Chondrocyte (in vitro differentiated cells): ENCODE data around the gene GLE1. TPM values are rescaled to one million over a fixed set of nuclear protein-coding genes. Genes with fewer than 3 reads are reported as not detected.

Source experiments
- DNase-seq: peaks from one replicate; pipeline ENCODE4 v3.0.0; 2021; ENCODE audit warnings: mixed read lengths, low spot score
- H3K27ac Mint-ChIP-seq: one replicate; pipeline ENCODE4 v1.8.0; 2021; ENCODE audit warnings: mild to moderate bottlenecking, moderate library complexity, mixed read lengths; ENCODE audit not compliant: unreplicated experiment
- H3K27me3 Mint-ChIP-seq: 2 replicates; pipeline ENCODE4 v1.8.0; 2021; ENCODE audit warnings: low read depth, mixed read lengths
- H3K36me3 Mint-ChIP-seq: 2 replicates; pipeline ENCODE4 v1.8.0; 2021; ENCODE audit warnings: low read depth, mixed read lengths
- H3K4me1 Mint-ChIP-seq: 2 replicates; pipeline ENCODE4 v1.8.0; 2021; ENCODE audit warnings: low read depth, mild to moderate bottlenecking, mixed read lengths
- H3K4me3 Mint-ChIP-seq: one replicate; pipeline ENCODE4 v1.8.0; 2021; ENCODE audit warnings: mild to moderate bottlenecking, moderate library complexity, mixed read lengths; ENCODE audit not compliant: unreplicated experiment
- H3K9me3 Mint-ChIP-seq: 2 replicates; pipeline ENCODE4 v1.8.0; 2021; ENCODE audit warnings: low read depth, mixed read lengths
- total RNA-seq: library from RNA; stranded (reverse); gene quantifications from 3 replicates; pipeline ENCODE4 v1.2.1, GENCODE V29; 2021
- TF ChIP-seq, protein P1 (sequence below): fragments of 200-600 bp; sonication (generic); IDR thresholded peaks from 2 replicates; pipeline ENCODE4 v1.5.0; 2021; ENCODE audit warnings: antibody characterized with exemption, mild to moderate bottlenecking, moderate library complexity

The GLE1 gene
- total RNA-seq, 1 donor from 2014 or later, result 12.3 TPM

DNA sequence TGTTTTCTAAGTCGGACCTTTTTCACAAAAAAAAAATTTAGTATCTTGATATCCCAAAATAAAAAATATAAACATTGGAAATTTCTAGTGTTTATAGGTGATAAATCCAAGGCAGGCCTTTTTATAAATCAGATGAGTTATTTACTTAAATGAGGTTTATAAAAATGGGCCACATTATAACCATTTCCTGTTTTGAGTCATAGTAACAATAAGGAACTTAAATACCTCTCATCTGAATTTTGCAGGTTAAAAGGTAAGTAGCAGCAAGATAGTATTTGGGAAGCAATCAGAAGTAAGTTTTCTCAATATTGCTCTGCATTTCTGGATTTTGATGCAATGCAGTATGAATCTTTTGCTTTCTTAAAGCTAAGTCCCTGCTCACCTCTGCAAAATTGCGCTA lies 51.8 kb downstream of the GLE1 start:
- no peak for DNase-seq
- no peaks in the 10 kb centered on the region for H3K9me3 Mint-ChIP-seq
- H3K27me3 Mint-ChIP-seq, result no peaks in the 10 kb centered on the region
- H3K4me3 Mint-ChIP-seq, result no peak overlapping the region
- H3K27ac Mint-ChIP-seq, result peak overlapping the region; percentile 27
- H3K4me1 Mint-ChIP-seq, result peaks cover 41% of the 10 kb centered on the region
- H3K36me3 Mint-ChIP-seq, result no peaks in the 10 kb centered on the region
- TF ChIP-seq, protein P1, sequence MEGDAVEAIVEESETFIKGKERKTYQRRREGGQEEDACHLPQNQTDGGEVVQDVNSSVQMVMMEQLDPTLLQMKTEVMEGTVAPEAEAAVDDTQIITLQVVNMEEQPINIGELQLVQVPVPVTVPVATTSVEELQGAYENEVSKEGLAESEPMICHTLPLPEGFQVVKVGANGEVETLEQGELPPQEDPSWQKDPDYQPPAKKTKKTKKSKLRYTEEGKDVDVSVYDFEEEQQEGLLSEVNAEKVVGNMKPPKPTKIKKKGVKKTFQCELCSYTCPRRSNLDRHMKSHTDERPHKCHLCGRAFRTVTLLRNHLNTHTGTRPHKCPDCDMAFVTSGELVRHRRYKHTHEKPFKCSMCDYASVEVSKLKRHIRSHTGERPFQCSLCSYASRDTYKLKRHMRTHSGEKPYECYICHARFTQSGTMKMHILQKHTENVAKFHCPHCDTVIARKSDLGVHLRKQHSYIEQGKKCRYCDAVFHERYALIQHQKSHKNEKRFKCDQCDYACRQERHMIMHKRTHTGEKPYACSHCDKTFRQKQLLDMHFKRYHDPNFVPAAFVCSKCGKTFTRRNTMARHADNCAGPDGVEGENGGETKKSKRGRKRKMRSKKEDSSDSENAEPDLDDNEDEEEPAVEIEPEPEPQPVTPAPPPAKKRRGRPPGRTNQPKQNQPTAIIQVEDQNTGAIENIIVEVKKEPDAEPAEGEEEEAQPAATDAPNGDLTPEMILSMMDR, result no peak

DNA sequence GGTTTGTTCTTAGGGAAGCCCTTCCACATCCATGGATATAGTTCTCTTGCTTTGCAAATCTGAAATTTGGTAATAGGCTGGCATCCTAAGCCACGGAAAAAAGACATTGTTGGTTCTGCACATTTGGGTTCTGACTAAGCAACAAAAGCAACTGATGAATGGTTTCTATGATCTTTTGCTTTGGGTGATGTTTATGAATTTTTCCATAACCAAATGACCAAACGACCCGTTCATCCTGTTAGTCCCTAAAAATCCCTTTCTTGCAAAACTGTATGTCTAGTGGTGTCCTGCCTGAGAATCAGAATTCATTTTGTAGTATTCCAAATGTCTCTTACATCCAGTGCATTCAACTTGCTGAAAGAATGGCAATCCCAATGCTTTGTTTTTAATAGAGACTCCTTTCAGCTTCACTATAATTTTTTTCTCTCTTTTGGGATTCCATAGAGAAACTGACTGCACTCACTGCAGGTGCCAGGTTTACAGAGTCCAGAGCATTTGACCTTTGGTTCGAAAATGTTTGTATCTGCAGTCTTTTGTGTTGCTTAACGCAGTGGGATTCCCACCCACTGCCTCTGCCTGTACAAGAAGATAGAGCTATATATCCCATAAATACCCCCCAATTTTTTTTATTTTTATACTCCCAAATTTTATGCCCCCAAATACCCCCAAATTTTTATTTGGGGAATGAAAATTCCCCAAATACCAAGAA lies 52.6 kb downstream of the GLE1 start:
- H3K27me3 Mint-ChIP-seq, result no peaks in the 10 kb centered on the region
- no peak overlapping the region for H3K4me3 Mint-ChIP-seq
- no peak for DNase-seq
- H3K36me3 Mint-ChIP-seq, result peaks cover 3% of the 10 kb centered on the region
- H3K27ac Mint-ChIP-seq, result peak overlapping the region; percentile 74
- no peaks in the 10 kb centered on the region for H3K9me3 Mint-ChIP-seq
- TF ChIP-seq, protein P1, result no peak
- peaks cover 37% of the 10 kb centered on the region for H3K4me1 Mint-ChIP-seq

DNA sequence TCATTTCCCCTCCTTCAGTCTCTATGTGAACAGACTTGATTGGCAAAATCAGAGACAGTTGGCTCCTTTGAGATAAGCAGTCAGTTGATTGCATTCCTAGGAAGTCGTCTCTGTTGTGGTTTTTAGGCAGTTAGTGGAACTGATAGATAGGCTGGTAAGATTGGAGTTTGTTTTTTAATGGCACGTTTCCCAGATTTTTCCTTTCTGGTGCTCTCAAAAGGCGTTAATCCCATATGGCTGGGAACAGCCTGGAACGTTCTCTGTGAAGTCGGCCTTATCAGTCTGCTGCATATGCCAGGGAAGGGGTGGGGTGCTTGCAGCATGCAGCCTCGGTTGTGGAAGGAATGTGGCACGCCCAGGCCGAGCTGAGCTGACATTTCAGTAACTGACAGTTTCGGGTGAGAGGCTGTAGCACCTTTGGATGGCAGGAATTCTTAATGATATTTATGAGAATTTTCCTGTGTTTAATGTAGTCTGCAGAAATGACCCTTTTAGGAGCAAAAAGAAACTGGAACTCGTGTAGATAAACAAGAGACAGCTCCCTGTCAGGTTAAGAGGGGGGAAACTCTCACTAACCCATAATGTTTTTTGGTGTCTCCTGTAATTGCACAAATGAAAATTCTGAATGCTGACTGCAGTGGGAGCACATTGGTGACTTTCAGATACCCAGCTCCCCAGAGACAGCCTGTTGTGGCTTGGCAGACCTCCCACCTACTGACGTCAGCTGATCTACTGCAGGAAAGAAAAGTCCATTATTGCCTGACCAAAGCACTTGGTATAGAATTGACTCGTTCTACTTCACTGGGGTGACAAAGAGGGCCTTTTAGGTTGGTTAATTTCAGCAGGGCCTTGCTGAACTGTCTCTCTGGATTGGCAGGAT lies 54.2 kb downstream of the GLE1 start:
- H3K4me3 Mint-ChIP-seq, result peak overlapping the region; percentile 54
- no peaks in the 10 kb centered on the region for H3K9me3 Mint-ChIP-seq
- peaks cover 5% of the 10 kb centered on the region for H3K36me3 Mint-ChIP-seq
- H3K4me1 Mint-ChIP-seq, result peaks cover 40% of the 10 kb centered on the region
- no peaks in the 10 kb centered on the region for H3K27me3 Mint-ChIP-seq
- peak overlapping the region; percentile 96 for H3K27ac Mint-ChIP-seq
- TF ChIP-seq, protein P1, result peak; percentile 15
- DNase-seq, result no peak

DNA sequence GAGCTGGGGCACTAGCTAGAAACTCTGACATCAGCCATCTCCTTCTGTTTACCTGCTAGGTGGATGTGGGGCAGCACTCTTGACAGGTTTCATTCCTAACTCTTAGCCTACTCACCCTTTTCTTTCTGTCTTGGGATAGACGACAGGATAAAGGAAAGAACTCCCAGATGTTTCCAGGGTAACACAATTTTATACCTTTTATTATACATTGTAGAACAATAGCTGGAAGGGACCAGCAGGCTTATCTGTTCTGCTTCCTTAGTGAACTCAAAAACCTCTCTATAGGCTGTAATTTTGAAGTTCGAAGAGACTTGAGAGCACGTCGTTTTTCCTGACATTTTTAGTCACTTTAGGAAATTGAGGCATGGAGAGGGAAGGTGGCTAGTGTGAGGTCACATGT lies 61.1 kb downstream of the GLE1 start:
- Mint-ChIP-seq H3K36me3 (peaks cover 29% of the 10 kb centered on the region), H3K4me3 (no peak overlapping the region), H3K27ac (peak overlapping the region; percentile 65), H3K9me3 (no peaks in the 10 kb centered on the region), H3K27me3 (no peaks in the 10 kb centered on the region), H3K4me1 (peaks cover 22% of the 10 kb centered on the region)
- DNase-seq, result no peak
- TF ChIP-seq, protein P1, result no peak

DNA sequence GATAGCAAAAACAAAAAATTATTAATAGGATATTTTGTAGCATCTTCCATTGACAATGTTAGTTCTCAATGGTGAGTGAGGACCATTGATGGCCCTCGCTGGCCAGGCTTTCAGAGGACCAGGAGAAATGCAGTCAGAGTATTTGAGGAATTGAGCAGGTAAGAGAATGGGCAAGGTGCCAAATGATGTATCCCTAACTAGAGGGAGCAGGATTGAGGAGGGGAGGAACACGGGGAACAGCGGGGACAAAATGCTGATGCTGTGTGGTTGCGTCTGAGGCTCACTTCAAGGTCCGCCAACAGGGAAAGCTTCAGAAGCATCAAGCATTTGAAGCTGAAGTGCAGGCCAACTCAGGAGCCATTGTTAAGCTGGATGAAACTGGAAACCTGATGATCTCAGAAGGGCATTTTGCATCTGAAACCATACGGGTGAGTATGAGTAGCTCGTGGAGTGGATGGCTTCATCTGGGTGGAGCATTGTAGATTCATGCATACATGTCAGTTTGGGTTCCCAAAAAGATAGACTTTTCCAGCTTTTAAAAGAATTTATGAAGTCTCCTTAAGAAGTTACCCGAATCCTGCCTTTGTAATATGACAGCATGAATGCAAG lies 64.1 kb downstream of the GLE1 start:
- TF ChIP-seq, protein P1, result no peak
- Mint-ChIP-seq H3K27ac (peak overlapping the region; percentile 41), H3K36me3 (peaks cover 32% of the 10 kb centered on the region), H3K9me3 (no peaks in the 10 kb centered on the region), H3K27me3 (no peaks in the 10 kb centered on the region), H3K4me1 (peaks cover 24% of the 10 kb centered on the region), H3K4me3 (no peak overlapping the region)
- DNase-seq, result no peak
